Lower lobe of right lung (tissue), 2 donors: ENCODE data around the gene GALM. TPM values are rescaled to one million over a fixed set of nuclear protein-coding genes. Genes with fewer than 3 reads are reported as not detected.
A peak's percentile ranks its signal among the peaks of the same experiment; 100 is the strongest.

Experiments
- ATAC-seq, 2 donors: fragments of 200-7000 bp; cut with Tn5 transposase; one replicate each; pipeline ENCODE4 v1.9.1; 2020 to 2022; ENCODE audit warnings: mild to moderate bottlenecking in 2 of 2, moderate library complexity in 2 of 2
- DNase-seq: peaks from one replicate; pipeline ENCODE4 v3.0.0-alpha.2; 2020
- H3K27ac ChIP-seq: fragments of 200-600 bp; one replicate; pipeline ENCODE4 v1.8.0; 2022
- H3K27me3 ChIP-seq: fragments of 200-600 bp; one replicate; pipeline ENCODE4 v1.8.0; 2022; ENCODE audit warnings: low read depth
- H3K36me3 ChIP-seq: fragments of 200-600 bp; one replicate; pipeline ENCODE4 v1.8.0; 2022; ENCODE audit warnings: mild to moderate bottlenecking
- H3K4me1 ChIP-seq: fragments of 200-600 bp; one replicate; pipeline ENCODE4 v1.8.0; 2022
- H3K4me3 ChIP-seq: fragments of 200-600 bp; one replicate; pipeline ENCODE4 v1.8.0; 2022; ENCODE audit warnings: mild to moderate bottlenecking
- H3K9me3 ChIP-seq: fragments of 200-600 bp; one replicate; pipeline ENCODE4 v1.8.0; 2022
- intact Hi-C: fragments of 100-400 bp; cut with DNase I; formaldehyde crosslinking; loops from one replicate; pipeline ENCODE4 v1.11.0; 2022
- total RNA-seq: library from RNA; stranded (reverse); fragmentation: NEBNext Ultra II Directional; extraction: Animal tissue kit (Norgen Biotek cat#: 25700); gene quantifications from one replicate; pipeline ENCODE4 v1.2.1, GENCODE V29; 2021
- TF ChIP-seq, protein P1 (sequence below): fragments of 200-600 bp; IDR thresholded peaks from one replicate; pipeline ENCODE4 v1.8.0; 2022; ENCODE audit warnings: antibody characterized with exemption, mild to moderate bottlenecking
- donor health status: DM: no; HTN: yes; CAD: no; lungs with severe emphysema.

Gene GALM
- total RNA-seq, 1 donor from 2014 or later, result 17.7 TPM

DNA sequence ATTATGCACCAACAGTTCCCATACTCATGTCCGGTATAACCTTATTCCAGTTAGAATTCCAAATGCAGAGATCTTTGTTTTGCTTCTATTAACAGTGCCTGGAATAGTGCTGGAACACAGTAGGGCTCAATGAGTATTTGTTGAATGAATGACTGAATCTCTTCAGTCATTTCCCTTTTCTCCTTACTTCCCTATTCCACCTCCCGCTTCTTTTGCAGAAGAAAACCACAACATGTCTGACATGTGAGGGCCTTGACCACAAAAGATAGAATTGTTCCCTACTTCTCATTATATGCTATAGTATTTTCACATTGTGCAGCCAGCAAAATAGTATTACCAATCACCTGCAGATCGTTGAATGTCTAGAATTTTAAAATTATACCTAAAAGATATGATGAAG is 43.7 kb upstream of the GALM start:
- peak; percentile 31 to 38 for ATAC-seq
- no peak for DNase-seq

DNA sequence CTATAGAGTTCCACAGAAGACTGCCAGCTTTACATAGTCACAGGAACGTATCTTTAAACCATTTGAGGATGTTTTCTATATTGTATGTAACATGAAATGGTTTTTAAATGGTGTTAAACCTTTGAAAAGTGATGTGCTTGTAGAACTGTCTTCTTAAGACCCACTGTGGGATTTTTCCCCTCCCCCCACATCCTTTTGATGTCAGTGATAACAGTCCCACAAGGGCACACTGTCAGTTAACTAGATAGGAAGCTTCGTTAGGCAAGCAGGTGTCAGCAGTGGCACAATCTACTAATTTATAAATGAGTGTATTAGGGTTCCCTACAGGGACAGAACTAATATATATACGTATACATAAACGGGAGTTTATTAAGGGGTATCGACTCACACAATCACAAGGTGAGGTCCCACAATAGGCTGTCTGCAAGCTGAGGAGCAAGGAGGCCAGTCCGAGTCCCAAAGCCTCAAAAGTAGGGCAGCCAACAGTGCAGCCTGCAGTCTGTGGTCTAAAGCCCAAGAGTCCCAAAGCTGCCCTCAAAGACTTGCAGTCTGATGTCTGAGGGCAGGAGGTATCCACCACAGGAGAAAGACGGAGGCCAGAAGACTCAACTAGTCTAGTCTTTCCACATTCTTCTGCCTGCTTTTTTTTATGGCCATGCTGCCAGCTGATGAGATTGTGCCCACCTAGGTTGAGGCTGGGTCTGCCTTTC is 39.4 kb upstream of the GALM start:
- no peaks in the 10 kb centered on the region for H3K27me3 ChIP-seq
- H3K9me3 ChIP-seq, result no peaks in the 10 kb centered on the region
- no peak for ATAC-seq
- no peak for DNase-seq
- H3K4me3 ChIP-seq, result no peak overlapping the region
- H3K36me3 ChIP-seq, result no peaks in the 10 kb centered on the region
- TF ChIP-seq, protein P1, sequence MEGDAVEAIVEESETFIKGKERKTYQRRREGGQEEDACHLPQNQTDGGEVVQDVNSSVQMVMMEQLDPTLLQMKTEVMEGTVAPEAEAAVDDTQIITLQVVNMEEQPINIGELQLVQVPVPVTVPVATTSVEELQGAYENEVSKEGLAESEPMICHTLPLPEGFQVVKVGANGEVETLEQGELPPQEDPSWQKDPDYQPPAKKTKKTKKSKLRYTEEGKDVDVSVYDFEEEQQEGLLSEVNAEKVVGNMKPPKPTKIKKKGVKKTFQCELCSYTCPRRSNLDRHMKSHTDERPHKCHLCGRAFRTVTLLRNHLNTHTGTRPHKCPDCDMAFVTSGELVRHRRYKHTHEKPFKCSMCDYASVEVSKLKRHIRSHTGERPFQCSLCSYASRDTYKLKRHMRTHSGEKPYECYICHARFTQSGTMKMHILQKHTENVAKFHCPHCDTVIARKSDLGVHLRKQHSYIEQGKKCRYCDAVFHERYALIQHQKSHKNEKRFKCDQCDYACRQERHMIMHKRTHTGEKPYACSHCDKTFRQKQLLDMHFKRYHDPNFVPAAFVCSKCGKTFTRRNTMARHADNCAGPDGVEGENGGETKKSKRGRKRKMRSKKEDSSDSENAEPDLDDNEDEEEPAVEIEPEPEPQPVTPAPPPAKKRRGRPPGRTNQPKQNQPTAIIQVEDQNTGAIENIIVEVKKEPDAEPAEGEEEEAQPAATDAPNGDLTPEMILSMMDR, result no peak
- peaks cover 6% of the 10 kb centered on the region for H3K4me1 ChIP-seq
- no peak overlapping the region for H3K27ac ChIP-seq
- intact Hi-C loops, result no loop called here

More for the DNA sequence above, 43.7 kb upstream of the GALM start:
- Histone ChIP-seq H3K27ac (no peak overlapping the region), H3K4me1 (peaks cover 28% of the 10 kb centered on the region), H3K36me3 (no peaks in the 10 kb centered on the region), H3K27me3 (no peaks in the 10 kb centered on the region), H3K9me3 (no peaks in the 10 kb centered on the region), H3K4me3 (no peak overlapping the region)
- intact Hi-C loops, result no loop called here
- TF ChIP-seq, protein P1, result no peak

DNA sequence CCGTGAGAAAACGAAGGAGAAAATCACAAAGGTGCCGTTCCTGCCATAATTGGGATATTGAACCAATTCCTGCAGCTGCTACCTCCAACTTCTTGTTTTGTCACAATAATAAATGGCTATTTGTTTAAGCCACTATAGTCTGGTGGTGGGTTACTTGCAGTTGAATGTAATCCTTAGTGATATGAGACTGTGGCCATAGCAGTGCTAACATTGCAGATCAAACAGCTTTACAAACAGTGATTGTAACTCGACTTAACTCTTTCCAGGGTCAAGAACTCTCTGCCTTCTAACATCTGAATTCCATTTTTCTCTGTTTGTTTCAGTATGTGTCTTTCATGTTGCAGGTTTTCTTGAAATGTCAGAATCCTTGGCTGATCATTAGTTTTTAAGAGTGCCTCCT is 38.5 kb upstream of the GALM start:
- intact Hi-C loops, result no loop called here
- H3K9me3 ChIP-seq, result no peaks in the 10 kb centered on the region
- ATAC-seq (no peak), DNase-seq (no peak)
- no peaks in the 10 kb centered on the region for H3K36me3 ChIP-seq
- peaks cover 5% of the 10 kb centered on the region for H3K4me1 ChIP-seq
- H3K27ac ChIP-seq, result no peak overlapping the region
- no peaks in the 10 kb centered on the region for H3K27me3 ChIP-seq
- H3K4me3 ChIP-seq, result no peak overlapping the region
- TF ChIP-seq, protein P1, result no peak

DNA sequence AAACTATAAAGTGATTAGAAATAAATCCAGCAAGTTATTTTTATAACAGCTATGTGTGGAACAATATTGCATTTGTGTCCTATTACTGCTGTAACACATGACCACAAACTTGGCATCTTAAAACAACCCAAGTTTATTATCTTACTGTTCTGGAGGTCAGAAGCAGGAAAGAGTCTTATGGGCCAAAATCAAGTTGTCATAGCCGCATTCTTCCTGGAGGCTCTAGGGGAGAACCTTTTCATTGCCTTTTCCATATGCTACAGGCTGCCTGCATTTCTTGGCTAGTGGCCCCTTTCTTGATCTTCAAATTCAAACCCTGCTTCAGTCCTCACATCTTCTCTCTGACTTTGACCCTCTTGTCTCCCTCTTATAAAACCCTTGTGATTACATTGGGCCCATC is 36.2 kb upstream of the GALM start:
- no peaks in the 10 kb centered on the region for H3K9me3 ChIP-seq
- H3K4me1 ChIP-seq, result peaks cover 5% of the 10 kb centered on the region
- ATAC-seq, result no peak
- no peaks in the 10 kb centered on the region for H3K36me3 ChIP-seq
- H3K27ac ChIP-seq, result no peak overlapping the region
- TF ChIP-seq, protein P1, result no peak
- intact Hi-C loops, result no loop called here
- no peak overlapping the region for H3K4me3 ChIP-seq
- DNase-seq, result no peak
- no peaks in the 10 kb centered on the region for H3K27me3 ChIP-seq

DNA sequence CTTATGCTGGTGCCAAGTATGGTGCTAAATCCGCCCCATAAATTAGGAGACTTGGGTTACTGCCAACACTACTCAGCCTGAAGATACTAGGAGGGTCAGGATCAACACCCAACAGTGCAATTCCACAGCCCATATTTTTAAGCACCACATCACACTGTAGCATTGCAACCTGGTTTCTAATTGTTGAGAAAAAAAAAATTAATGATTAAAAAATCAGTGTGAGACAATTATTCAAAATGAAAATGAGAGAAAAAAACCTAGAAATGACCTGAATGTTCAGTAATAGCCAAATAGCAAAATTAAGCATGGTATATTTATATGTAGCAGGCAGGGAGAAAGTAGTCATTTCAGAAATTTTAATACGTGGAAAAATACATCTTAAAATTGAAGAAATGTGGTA is 33.9 kb upstream of the GALM start:
- no peaks in the 10 kb centered on the region for H3K36me3 ChIP-seq
- DNase-seq (no peak), ATAC-seq (no peak)
- no peak overlapping the region for H3K4me3 ChIP-seq
- intact Hi-C loops, result no loop called here
- peaks cover 12% of the 10 kb centered on the region for H3K4me1 ChIP-seq
- TF ChIP-seq, protein P1, result no peak
- H3K9me3 ChIP-seq, result no peaks in the 10 kb centered on the region
- no peaks in the 10 kb centered on the region for H3K27me3 ChIP-seq
- H3K27ac ChIP-seq, result no peak overlapping the region
